Stimulated activated CD8-positive, alpha-beta memory T cell treated with anti-CD3 and anti-CD28 coated beads, Interleukin-4, amount 100 ng/mL, for 24 hours (primary cell): ENCODE measurements around the gene TOX3.

ENCODE experiments used
- DNase-seq: peaks from one replicate; pipeline ENCODE4 v3.0.0-alpha.2; 2020; ENCODE audit warnings: low read depth

Gene TOX3

GRCh38 chr16:52547004-52547833 is at the start of gene TOX3:
TSS of gene TOX3 (minus strand) at chr16:52547143. CDS start at chr16:52546723, 420 bp downstream.
- DNase-seq: no peak

GRCh38 chr16:52592778-52593177 is 45.8 kb upstream of the TOX3 start:
- DNase-seq: no peak

GRCh38 chr16:52591934-52592592 is 45.1 kb upstream of the TOX3 start:
- no peak for DNase-seq

GRCh38 chr16:52591471-52591870 is 44.5 kb upstream of the TOX3 start:
- DNase-seq: no peak

GRCh38 chr16:52586159-52586558 is 39.2 kb upstream of the TOX3 start:
- no peak for DNase-seq

- no peak for DNase-seq
These were observed 37.7 kb upstream of the TOX3 start for GRCh38 chr16:52584354-52585320.

GRCh38 chr16:52581530-52581929 is 34.6 kb upstream of the TOX3 start:
- DNase-seq: no peak

- no peak for DNase-seq
These were observed 33.5 kb upstream of the TOX3 start for GRCh38 chr16:52580488-52580887.

- no peak for DNase-seq
These were observed 32.0 kb upstream of the TOX3 start for GRCh38 chr16:52578829-52579498.

- DNase-seq: no peak
These were observed 31.3 kb upstream of the TOX3 start for GRCh38 chr16:52578007-52578828.

GRCh38 chr16:52577130-52577706 is 30.3 kb upstream of the TOX3 start:
- no peak for DNase-seq

- DNase-seq: no peak
These were observed 26.7 kb upstream of the TOX3 start for GRCh38 chr16:52573365-52574299.

GRCh38 chr16:52572656-52573055 is 25.7 kb upstream of the TOX3 start:
- no peak for DNase-seq

- DNase-seq: no peak
These were observed 23.6 kb upstream of the TOX3 start for GRCh38 chr16:52570495-52571091.

GRCh38 chr16:52569701-52570100 is 22.8 kb upstream of the TOX3 start:
- no peak for DNase-seq

- DNase-seq: no peak
These were observed 22.2 kb upstream of the TOX3 start for GRCh38 chr16:52568983-52569690.

GRCh38 chr16:52568495-52568894 is 21.6 kb upstream of the TOX3 start:
- no peak for DNase-seq

- no peak for DNase-seq
These were observed 20.2 kb upstream of the TOX3 start for GRCh38 chr16:52567193-52567592.
